Measurements from ENCODE around the gene SETD1A. TPM values are rescaled to one million over a fixed set of nuclear protein-coding genes. Genes with fewer than 3 reads are reported as not detected.
A peak's percentile ranks its signal among the peaks of the same experiment; 100 is the strongest.

The SETD1A gene
- total RNA-seq, 2 experiments from 2014 or later: 23.9 to 26.4 TPM

GRCh38 chr16:30966033-30966619 is 8.6 kb downstream of the SETD1A start:
- Mint-ChIP-seq H3K36me3 (peaks cover 49% of the 10 kb centered on the region), H3K4me3 (no peak overlapping the region), H3K27me3 (no peaks in the 10 kb centered on the region), H3K4me1 (no peaks in the 10 kb centered on the region), H3K9me3 (ENCODE audit: low read depth) (no peaks in the 10 kb centered on the region), H3K27ac (no peak overlapping the region)
- ATAC-seq: no peak
- CTCF ChIA-PET: no interaction called here
- no peak for DNase-seq

GRCh38 chr16:30967795-30968194 is 10.2 kb downstream of the SETD1A start:
- ATAC-seq (no peak), DNase-seq (no peak)
- Mint-ChIP-seq H3K9me3 (ENCODE audit: low read depth) (no peaks in the 10 kb centered on the region), H3K36me3 (peaks cover 48% of the 10 kb centered on the region), H3K27me3 (no peaks in the 10 kb centered on the region), H3K27ac (no peak overlapping the region), H3K4me1 (no peaks in the 10 kb centered on the region), H3K4me3 (no peak overlapping the region)
- CTCF ChIA-PET: interaction anchor here (0.9 kb wide), 1 partner anchor 175 kb away, joined by 3 read pairs; no protein-coding TSS in a partner anchor

DNA sequence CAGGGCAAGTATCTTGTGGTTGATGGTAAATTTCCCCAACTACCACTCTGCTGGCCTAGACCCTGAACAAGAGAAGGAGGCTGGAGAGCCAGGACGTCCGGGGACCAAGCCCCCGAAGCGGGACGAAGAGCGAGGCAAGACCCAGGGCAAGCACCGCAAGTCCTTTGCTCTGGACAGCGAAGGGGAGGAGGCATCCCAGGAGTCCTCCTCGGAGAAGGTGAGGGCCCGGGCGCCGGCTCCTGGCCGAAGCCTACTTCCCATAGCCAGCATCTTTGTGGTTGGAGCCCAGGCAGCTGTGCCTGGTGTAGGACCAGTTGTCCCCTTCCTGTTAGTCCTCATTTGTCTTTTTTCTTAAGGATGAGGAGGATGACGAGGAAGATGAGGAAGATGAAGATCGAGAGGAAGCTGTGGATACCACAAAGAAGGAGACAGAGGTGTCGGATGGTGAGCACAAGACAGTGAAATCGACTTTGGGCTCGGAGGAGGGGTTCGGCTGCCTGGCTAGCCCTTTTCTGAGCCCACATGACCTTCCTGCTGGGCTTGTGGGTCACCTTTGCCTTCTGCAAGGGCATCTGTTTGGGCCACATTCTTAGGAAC is 11.8 kb downstream of the SETD1A start:
- no peak for DNase-seq
- CTCF ChIA-PET: interaction anchor here (1.0 kb wide), 1 partner anchor 14 kb away, joined by 3 read pairs; no protein-coding TSS in a partner anchor
- Mint-ChIP-seq H3K27ac (no peak overlapping the region), H3K9me3 (ENCODE audit: low read depth) (no peaks in the 10 kb centered on the region), H3K36me3 (peaks cover 47% of the 10 kb centered on the region), H3K4me1 (no peaks in the 10 kb centered on the region), H3K27me3 (no peaks in the 10 kb centered on the region), H3K4me3 (no peak overlapping the region)
- ATAC-seq: no peak

DNA sequence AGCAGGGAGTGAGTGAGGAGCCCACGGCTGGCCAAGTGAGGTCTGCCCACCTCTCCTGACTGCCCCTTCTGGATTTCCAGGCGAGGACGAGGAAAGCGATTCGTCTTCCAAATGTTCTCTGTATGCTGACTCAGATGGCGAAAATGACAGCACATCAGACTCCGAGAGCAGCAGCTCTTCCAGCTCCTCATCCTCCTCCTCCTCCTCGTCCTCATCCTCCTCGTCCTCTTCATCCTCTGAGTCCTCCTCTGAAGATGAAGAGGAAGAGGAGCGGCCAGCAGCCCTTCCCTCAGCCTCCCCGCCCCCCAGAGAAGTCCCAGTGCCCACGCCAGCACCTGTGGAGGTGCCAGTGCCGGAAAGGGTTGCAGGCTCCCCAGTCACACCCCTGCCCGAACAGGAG is 13.7 kb downstream of the SETD1A start:
- ATAC-seq (no peak), DNase-seq (no peak)
- CTCF ChIA-PET: interaction anchor here (1.4 kb wide), 1 partner anchor 125 kb away, joined by 3 read pairs; no protein-coding TSS in a partner anchor
- Mint-ChIP-seq H3K4me1 (no peaks in the 10 kb centered on the region), H3K27ac (no peak overlapping the region), H3K36me3 (peaks cover 48% of the 10 kb centered on the region), H3K27me3 (no peaks in the 10 kb centered on the region), H3K4me3 (no peak overlapping the region), H3K9me3 (ENCODE audit: low read depth) (no peaks in the 10 kb centered on the region)

- Mint-ChIP-seq H3K27me3 (no peaks in the 10 kb centered on the region), H3K9me3 (ENCODE audit: low read depth) (no peaks in the 10 kb centered on the region), H3K36me3 (peaks cover 46% of the 10 kb centered on the region), H3K27ac (no peak overlapping the region), H3K4me3 (no peak overlapping the region), H3K4me1 (no peaks in the 10 kb centered on the region)
- DNase-seq: no peak
- CTCF ChIA-PET: interaction anchor here (0.9 to 1.2 kb wide), 2 partner anchors 12 to 19 kb away, joined by 3 read pairs; partner anchors contain the start of gene HSD3B7
- peak; percentile 27 for ATAC-seq
Measured at GRCh38 chr16:30972872-30973271, 15.3 kb downstream of the SETD1A start.

DNA sequence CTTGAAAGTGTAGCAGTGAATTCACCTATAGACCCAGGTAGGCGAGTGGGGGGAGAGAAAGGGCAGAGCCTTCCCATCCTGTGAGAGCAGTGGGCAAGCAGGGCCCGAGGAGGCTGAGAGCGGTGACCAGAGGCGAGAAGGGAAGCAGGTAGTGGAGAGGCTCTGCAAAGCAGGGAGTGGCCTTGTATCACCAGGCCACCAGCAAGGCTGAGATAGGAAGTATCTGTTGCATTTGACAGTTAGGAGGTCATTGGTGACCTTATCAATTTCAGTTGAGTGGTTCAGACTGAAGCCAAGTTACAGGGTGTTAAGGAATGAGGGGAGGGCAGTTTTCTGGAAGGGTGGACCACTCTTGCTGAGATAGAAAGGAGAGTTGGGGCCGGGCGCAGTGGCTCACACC is 16.8 kb downstream of the SETD1A start:
- Mint-ChIP-seq H3K9me3 (ENCODE audit: low read depth) (no peaks in the 10 kb centered on the region), H3K4me1 (no peaks in the 10 kb centered on the region), H3K27ac (no peak overlapping the region), H3K4me3 (no peak overlapping the region), H3K36me3 (peaks cover 42% of the 10 kb centered on the region), H3K27me3 (no peaks in the 10 kb centered on the region)
- DNase-seq (no peak), ATAC-seq (no peak)
- CTCF ChIA-PET: no interaction called here

DNA sequence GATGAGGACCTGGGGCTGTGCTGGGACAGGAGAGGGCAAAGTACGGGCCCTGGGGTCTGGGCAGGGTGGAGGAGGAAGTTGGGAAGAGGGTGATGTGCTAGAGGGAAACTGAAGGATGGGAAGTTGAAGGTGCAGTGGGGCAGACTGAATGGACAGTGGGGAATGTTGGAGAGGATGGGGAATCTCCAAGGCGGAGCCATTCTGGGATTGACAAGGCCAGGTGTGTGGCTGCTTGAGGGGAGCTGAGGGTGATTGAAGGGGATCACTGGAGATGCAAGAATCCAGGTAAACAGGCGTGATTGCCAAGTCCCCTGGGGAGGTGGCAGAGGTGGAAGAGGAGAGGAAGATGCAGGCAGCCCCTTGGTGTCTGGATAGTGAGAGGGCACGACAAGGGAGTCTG is 18.9 kb downstream of the SETD1A start:
- H3K36me3 Mint-ChIP-seq: peaks cover 32% of the 10 kb centered on the region

DNA sequence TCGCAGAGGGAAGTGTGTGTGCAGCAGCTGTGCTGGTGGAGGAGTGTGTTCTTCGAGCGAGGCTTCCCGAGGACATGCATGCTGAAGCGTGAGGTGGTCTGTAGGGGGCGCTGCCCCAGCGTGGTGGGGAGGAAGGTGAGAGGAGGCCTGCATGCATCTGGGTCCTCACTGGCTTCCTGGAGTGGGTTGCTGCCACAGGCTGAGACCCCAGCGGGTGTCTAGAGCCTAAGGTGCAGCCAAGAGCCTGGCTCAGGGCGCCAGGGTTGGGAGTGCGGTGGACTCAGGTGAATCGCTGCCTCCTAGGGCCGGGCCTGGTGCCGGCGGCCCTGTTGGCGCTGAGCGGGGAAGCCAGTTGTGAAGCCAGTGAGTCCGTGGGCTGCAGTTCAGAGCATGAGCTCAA is 19.9 kb downstream of the SETD1A start:
- DNase-seq (no peak), ATAC-seq (peak; percentile 25)
- CTCF ChIA-PET: interaction anchor here (0.7 to 0.8 kb wide), 3 partner anchors 17 to 133 kb away, joined by 3 read pairs; no protein-coding TSS in a partner anchor
- Mint-ChIP-seq H3K36me3 (peaks cover 26% of the 10 kb centered on the region), H3K4me1 (no peaks in the 10 kb centered on the region), H3K27ac (no peak overlapping the region), H3K4me3 (no peak overlapping the region), H3K27me3 (no peaks in the 10 kb centered on the region), H3K9me3 (ENCODE audit: low read depth) (no peaks in the 10 kb centered on the region)

More for the DNA sequence above, 18.9 kb downstream of the SETD1A start:
- H3K27me3 Mint-ChIP-seq: no peaks in the 10 kb centered on the region
- H3K4me1 Mint-ChIP-seq: no peaks in the 10 kb centered on the region
- ATAC-seq (no peak), DNase-seq (no peak)
- no peaks in the 10 kb centered on the region for H3K9me3 Mint-ChIP-seq (ENCODE audit: low read depth)
- H3K27ac Mint-ChIP-seq: no peak overlapping the region
- CTCF ChIA-PET: no interaction called here
- H3K4me3 Mint-ChIP-seq: no peak overlapping the region

DNA sequence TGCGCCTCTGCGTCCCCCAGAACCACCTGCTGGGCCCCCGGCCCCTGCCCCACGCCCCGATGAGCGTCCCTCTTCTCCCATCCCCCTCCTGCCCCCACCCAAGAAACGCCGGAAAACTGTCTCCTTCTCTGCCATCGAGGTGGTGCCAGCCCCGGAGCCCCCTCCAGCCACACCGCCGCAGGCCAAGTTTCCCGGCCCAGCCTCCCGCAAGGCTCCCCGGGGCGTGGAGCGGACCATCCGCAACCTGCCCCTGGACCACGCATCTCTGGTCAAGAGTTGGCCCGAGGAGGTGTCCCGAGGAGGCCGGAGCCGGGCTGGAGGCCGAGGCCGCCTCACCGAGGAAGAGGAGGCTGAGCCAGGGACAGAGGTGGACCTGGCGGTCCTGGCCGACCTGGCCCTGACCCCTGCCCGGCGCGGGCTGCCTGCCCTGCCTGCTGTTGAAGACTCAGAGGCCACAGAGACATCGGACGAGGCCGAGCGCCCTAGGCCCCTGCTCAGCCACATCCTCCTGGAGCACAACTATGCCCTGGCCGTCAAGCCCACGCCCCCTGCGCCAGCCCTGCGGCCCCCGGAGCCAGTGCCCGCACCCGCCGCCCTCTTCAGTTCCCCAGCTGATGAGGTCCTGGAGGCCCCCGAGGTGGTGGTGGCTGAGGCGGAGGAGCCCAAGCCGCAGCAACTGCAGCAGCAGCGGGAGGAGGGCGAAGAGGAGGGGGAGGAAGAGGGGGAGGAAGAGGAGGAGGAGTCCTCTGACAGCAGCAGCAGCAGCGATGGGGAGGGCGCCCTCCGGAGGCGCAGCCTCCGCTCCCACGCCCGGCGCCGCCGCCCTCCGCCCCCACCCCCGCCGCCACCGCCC is 21.8 kb downstream of the SETD1A start:
- no peaks in the 10 kb centered on the region for H3K27me3 Mint-ChIP-seq
- no peak overlapping the region for H3K27ac Mint-ChIP-seq
- peaks cover 20% of the 10 kb centered on the region for H3K36me3 Mint-ChIP-seq
- ATAC-seq (no peak), DNase-seq (no peak)
- H3K4me1 Mint-ChIP-seq: peaks cover 2% of the 10 kb centered on the region
- no peak overlapping the region for H3K4me3 Mint-ChIP-seq
- CTCF ChIA-PET: no interaction called here
- no peaks in the 10 kb centered on the region for H3K9me3 Mint-ChIP-seq (ENCODE audit: low read depth)

GRCh38 chr16:30980023-30980371 is 22.4 kb downstream of the SETD1A start:
- Mint-ChIP-seq H3K9me3 (ENCODE audit: low read depth) (no peaks in the 10 kb centered on the region), H3K4me1 (peaks cover 7% of the 10 kb centered on the region), H3K4me3 (no peak overlapping the region), H3K27ac (no peak overlapping the region), H3K27me3 (no peaks in the 10 kb centered on the region), H3K36me3 (peaks cover 19% of the 10 kb centered on the region)
- DNase-seq (no peak), ATAC-seq (no peak)
- CTCF ChIA-PET: no interaction called here

DNA sequence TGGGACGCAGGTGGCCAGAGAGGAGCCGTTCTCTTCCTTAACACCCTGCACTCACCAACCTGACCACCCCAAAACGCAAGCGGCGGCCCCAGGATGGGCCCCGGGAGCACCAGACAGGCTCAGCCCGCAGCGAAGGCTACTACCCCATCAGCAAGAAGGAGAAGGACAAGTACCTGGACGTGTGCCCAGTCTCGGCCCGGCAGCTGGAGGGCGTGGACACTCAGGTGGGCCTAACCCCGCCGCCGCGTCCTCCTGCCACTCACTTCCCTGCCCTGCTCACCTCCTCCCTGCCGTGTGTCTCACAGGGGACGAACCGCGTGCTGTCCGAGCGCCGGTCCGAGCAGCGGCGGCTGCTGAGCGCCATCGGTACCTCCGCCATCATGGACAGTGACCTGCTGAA is 22.9 kb downstream of the SETD1A start:
- H3K27ac Mint-ChIP-seq: no peak overlapping the region
- CTCF ChIA-PET: no interaction called here

DNA sequence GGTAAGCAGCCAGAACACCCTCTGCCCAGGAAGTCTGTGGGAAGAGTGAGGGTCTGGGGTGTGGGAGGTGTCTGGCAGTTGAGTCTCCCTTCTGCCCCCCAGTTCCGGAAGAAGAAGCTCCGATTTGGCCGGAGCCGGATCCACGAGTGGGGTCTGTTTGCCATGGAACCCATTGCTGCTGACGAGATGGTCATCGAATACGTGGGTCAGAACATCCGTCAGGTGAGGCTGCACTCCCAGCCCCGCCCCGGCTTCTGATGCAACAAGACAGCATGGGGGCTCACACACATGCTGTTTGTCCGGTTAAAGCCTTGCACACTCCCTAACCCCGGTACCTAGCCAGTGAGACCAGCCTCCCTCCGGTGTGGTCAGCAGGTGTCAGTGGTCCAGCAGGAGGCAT is 23.4 kb downstream of the SETD1A start:
- DNase-seq: no peak
- ATAC-seq: no peak
- Mint-ChIP-seq H3K27ac (no peak overlapping the region), H3K36me3 (peaks cover 15% of the 10 kb centered on the region), H3K9me3 (ENCODE audit: low read depth) (no peaks in the 10 kb centered on the region), H3K27me3 (no peaks in the 10 kb centered on the region), H3K4me1 (peaks cover 14% of the 10 kb centered on the region), H3K4me3 (no peak overlapping the region)
- CTCF ChIA-PET: interaction anchor here (1.0 kb wide), 1 partner anchor 108 kb away, joined by 3 read pairs; the partner anchor contains the start of gene PRSS53

More for the DNA sequence above, 22.9 kb downstream of the SETD1A start:
- no peaks in the 10 kb centered on the region for H3K27me3 Mint-ChIP-seq
- no peaks in the 10 kb centered on the region for H3K9me3 Mint-ChIP-seq (ENCODE audit: low read depth)
- ATAC-seq (no peak), DNase-seq (no peak)
- no peak overlapping the region for H3K4me3 Mint-ChIP-seq
- H3K4me1 Mint-ChIP-seq: peaks cover 11% of the 10 kb centered on the region
- H3K36me3 Mint-ChIP-seq: peaks cover 19% of the 10 kb centered on the region

DNA sequence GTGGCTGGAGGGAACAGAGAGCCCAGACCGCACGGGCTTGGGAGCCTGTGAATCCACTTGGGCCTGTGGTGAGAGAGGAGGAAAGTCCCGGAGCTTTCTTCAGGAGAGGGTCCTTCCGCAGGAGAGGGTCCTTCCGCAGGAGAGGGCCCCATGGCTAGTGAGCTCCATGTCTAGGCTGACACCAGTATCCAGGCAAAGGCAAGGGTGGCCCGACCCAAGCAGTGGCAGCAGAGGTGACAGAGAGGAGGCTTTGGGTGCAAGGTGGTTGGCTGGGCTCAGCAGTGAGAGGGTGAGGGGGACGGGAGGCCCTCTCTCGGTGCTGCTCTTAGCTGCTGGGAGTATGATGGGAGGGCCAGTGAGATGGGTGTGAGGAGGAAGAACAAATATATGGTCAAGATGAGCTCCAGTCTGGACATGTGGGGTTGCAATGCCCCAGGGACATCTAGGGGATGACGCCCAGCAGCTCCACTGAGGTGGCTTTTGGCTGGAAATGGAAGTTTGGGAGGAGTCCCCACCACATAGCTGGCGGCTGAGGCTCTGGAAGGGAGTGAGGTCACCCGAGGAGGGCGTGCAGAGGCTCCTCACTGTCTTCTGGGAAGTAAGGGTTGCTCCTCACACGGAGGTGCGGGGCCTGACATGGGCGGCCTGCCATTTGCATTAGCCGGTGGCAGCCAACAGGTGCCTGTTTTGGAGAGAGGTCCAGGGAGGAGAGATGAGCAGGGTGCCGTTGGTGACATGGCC is 25.2 kb downstream of the SETD1A start:
- Mint-ChIP-seq H3K27me3 (no peaks in the 10 kb centered on the region), H3K4me1 (peaks cover 15% of the 10 kb centered on the region), H3K4me3 (no peak overlapping the region), H3K36me3 (peaks cover 8% of the 10 kb centered on the region), H3K9me3 (ENCODE audit: low read depth) (no peaks in the 10 kb centered on the region), H3K27ac (no peak overlapping the region)
- DNase-seq (no peak), ATAC-seq (no peak)
- CTCF ChIA-PET: interaction anchor here (0.8 to 7.0 kb wide), 9 partner anchors 12 to 886 kb away, joined by 3 to 97 read pairs (median 6); partner anchors contain the start of genes VKORC1 and ZNF843
